Thoracic aorta (tissue), 2 donors: ENCODE results near the gene EXOSC1. TPM values are rescaled to one million over a fixed set of nuclear protein-coding genes. Genes with fewer than 3 reads are reported as not detected.
"Not testable (repeated sequence)": the region's sequence is repeated elsewhere in the genome, so short reads cannot be mapped to it uniquely, and the experiment has no call there.

ENCODE experiments used
- ATAC-seq: fragments of 150-250 bp; one replicate; pipeline ENCODE4 v1.8.0; 2017; ENCODE audit warnings: low read depth; ENCODE audit not compliant: insufficient number of reproducible peaks, low FRiP score
- DNase-seq: peaks from one replicate; pipeline ENCODE4 v3.0.0-alpha.2; 2020; ENCODE audit warnings: low spot score
- H3K27ac ChIP-seq, 2 donors: fragments of 200-600 bp; sonication (generic); 1 replicate in 1 of 2; 2 replicates in 1 of 2; pipeline ENCODE4 v1.5.1; 2016; ENCODE audit warnings: mild to moderate bottlenecking in 2 of 2, moderate library complexity in 2 of 2
- H3K27me3 ChIP-seq: fragments of 200-600 bp; sonication (generic); replicated peaks from 2 replicates; pipeline ENCODE4 v1.6.0; 2016; ENCODE audit warnings: mild to moderate bottlenecking; ENCODE audit not compliant: insufficient read depth
- H3K36me3 ChIP-seq: fragments of 200-600 bp; sonication (generic); one replicate; pipeline ENCODE4 v1.5.1; 2016
- H3K4me1 ChIP-seq, 2 donors: fragments of 200-600 bp; sonication (generic); 1 replicate in 1 of 2; 2 replicates in 1 of 2; pipeline versions ENCODE4 v1.5.1 to v1.6.0; 2016; ENCODE audit warnings: low read depth in 2 of 2, mild to moderate bottlenecking in 1 of 2; ENCODE audit not compliant: control insufficient read depth in 1 of 2
- H3K4me3 ChIP-seq: fragments of 200-600 bp; sonication (generic); 2 replicates; pipeline ENCODE4 v1.5.1; 2016; ENCODE audit warnings: mild to moderate bottlenecking
- H3K9me3 ChIP-seq: fragments of 200-600 bp; sonication (generic); 2 replicates; pipeline ENCODE4 v1.5.1; 2016
- total RNA-seq, 2 donors: library from RNA; depleted of rRNA; stranded (reverse); fragments of >200 nt; gene quantifications; one replicate each; pipeline versions ENCODE4 v1.1.0 to v1.2.3, GENCODE V29; 2016
- TF ChIP-seq, protein P1 (sequence below): fragments of 200-600 bp; sonication (generic); IDR thresholded peaks from one replicate; pipeline ENCODE4 v1.5.1; 2019; ENCODE audit warnings: antibody characterized with exemption

EXOSC1 gene
- total RNA-seq, 2 donors from 2014 or later: 23.4 to 38.0 TPM

- H3K36me3 ChIP-seq: no peaks in the 10 kb centered on the region
- no peaks in the 10 kb centered on the region for H3K27me3 ChIP-seq
- H3K4me3 ChIP-seq: no peak overlapping the region
- no peaks in the 10 kb centered on the region for H3K4me1 ChIP-seq
- TF ChIP-seq, protein P1, sequence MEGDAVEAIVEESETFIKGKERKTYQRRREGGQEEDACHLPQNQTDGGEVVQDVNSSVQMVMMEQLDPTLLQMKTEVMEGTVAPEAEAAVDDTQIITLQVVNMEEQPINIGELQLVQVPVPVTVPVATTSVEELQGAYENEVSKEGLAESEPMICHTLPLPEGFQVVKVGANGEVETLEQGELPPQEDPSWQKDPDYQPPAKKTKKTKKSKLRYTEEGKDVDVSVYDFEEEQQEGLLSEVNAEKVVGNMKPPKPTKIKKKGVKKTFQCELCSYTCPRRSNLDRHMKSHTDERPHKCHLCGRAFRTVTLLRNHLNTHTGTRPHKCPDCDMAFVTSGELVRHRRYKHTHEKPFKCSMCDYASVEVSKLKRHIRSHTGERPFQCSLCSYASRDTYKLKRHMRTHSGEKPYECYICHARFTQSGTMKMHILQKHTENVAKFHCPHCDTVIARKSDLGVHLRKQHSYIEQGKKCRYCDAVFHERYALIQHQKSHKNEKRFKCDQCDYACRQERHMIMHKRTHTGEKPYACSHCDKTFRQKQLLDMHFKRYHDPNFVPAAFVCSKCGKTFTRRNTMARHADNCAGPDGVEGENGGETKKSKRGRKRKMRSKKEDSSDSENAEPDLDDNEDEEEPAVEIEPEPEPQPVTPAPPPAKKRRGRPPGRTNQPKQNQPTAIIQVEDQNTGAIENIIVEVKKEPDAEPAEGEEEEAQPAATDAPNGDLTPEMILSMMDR: no peak
- H3K27ac ChIP-seq: no peak overlapping the region
- ATAC-seq (no peak), DNase-seq (no peak)
- H3K9me3 ChIP-seq: no peaks in the 10 kb centered on the region
Observed at GRCh38 chr10:97412891-97413304, 32.9 kb downstream of the EXOSC1 start.

DNA sequence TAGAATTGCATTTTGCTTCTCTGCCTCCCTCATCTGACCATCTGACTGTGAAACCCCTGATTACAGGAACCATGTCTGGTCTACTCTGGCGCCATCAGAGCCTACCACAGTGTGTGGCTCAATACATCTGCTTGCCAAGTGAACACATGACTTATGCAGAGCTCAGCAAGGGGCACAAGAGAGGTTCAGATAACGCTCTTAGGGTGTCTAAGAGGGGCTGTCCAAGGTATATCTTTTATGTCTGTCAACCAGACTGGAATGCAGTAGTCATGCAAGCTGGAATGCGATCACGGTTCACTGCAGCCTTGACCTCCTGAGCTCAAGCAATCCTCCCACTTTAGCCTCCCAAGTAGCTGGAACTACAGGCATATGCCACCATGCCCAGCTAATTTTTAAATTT, 34.4 kb downstream of the EXOSC1 start:
- H3K4me1 ChIP-seq: peaks cover 4 to 5% of the 10 kb centered on the region in 2 donors
- H3K4me3 ChIP-seq: no peak overlapping the region
- no peak for DNase-seq
- no peaks in the 10 kb centered on the region for H3K36me3 ChIP-seq
- no peak overlapping the region for H3K27ac ChIP-seq
- no peaks in the 10 kb centered on the region for H3K27me3 ChIP-seq
- no peak for ATAC-seq
- H3K9me3 ChIP-seq: no peaks in the 10 kb centered on the region
- TF ChIP-seq, protein P1: no peak

- TF ChIP-seq, protein P1: no peak
- H3K27ac ChIP-seq: no peak overlapping the region
- H3K4me1 ChIP-seq: peaks cover 4 to 5% of the 10 kb centered on the region in 2 donors
- H3K27me3 ChIP-seq: no peaks in the 10 kb centered on the region
- no peak overlapping the region for H3K4me3 ChIP-seq
- DNase-seq (no peak), ATAC-seq (no peak)
- H3K36me3 ChIP-seq: no peaks in the 10 kb centered on the region
- no peaks in the 10 kb centered on the region for H3K9me3 ChIP-seq
Observed at GRCh38 chr10:97408496-97408992, 37.3 kb downstream of the EXOSC1 start.

DNA sequence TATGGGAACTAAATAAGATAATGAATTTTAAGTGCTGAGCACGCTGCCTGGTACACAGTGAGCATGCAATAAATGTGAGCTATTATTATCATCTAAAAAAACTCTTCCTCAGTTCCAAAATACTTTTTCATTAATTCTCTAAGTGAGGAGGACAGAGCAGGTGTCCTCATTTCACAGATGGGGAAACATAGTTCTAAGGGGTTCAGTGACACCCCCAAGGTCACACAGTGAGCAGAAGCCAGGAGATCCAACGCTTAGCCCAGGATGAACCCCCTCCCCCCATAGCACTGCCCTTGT, 37.9 kb downstream of the EXOSC1 start:
- no peaks in the 10 kb centered on the region for H3K27me3 ChIP-seq
- no peak overlapping the region for H3K27ac ChIP-seq
- ATAC-seq (no peak), DNase-seq (no peak)
- H3K9me3 ChIP-seq: no peaks in the 10 kb centered on the region
- no peaks in the 10 kb centered on the region for H3K36me3 ChIP-seq
- H3K4me1 ChIP-seq: peaks cover 4 to 5% of the 10 kb centered on the region in 2 donors
- no peak overlapping the region for H3K4me3 ChIP-seq
- TF ChIP-seq, protein P1: no peak

DNA sequence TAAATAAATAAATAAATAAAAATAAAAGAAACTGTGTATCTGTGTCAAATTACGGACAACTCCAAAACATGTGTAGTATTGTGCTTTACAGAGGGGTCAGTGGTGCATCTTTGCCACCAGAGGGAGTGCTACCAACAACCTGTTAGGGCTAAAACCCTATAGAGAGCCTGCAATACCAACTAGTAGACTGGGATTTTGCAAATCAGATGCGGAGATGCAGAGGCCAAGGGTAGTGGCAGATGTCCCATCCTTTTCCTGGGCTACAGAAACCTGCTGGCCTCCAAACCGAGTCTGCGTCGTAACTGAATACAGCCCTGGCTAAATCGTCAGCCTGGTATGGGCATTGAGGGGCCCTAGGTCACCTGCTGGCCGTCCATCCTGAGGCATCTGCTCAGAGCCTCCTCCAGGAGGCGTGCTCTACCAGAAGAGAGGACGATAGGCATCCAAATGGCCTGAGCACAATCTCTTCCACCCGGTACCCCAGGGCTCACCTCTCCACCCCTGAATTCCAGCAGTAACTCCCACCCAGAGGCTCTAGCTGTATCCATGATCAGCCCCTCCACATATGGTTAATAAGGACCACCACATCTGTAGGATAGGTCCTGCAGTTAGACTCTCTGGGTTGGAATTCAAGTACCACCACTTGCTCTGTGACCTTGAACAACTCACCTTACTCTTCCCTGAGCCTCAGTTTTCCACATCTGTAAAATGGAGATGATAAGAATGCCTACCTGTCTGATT, 38.4 kb downstream of the EXOSC1 start:
- H3K4me1 ChIP-seq: peaks cover 4 to 5% of the 10 kb centered on the region in 2 donors
- H3K27me3 ChIP-seq: no peaks in the 10 kb centered on the region
- no peaks in the 10 kb centered on the region for H3K9me3 ChIP-seq
- TF ChIP-seq, protein P1: peak; percentile 82
- no peak overlapping the region for H3K27ac ChIP-seq
- peak overlapping the region; percentile 33 for H3K4me3 ChIP-seq
- DNase-seq (no peak), ATAC-seq (peak; percentile 87)
- H3K36me3 ChIP-seq: no peaks in the 10 kb centered on the region

DNA sequence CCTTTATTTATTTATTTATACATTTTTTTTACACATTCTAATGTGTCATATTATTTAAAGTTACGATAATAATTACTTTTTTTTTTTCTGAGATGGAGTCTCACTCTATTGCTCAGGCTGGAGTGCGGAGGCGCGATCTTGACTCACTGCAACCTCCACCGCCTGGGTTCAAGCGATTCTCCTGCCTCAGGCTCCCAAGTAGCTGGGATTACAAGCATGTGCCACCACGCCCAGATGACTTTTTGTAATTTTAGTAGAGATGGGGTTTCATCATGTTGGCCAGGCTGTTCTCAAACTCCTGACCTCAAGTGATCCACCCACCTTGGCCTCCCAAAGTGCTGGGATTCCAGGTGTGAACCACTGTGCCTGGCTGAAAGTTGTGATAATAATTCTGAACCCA, 39.3 kb downstream of the EXOSC1 start:
- not testable (repeated sequence) for DNase-seq, H3K9me3 ChIP-seq, H3K4me1 ChIP-seq, H3K27ac ChIP-seq, ATAC-seq, H3K36me3 ChIP-seq, H3K4me3 ChIP-seq, H3K27me3 ChIP-seq
